HEK293T (cell line): ENCODE data around the gene ZNF587.
"Not testable (repeated sequence)": the region's sequence is repeated elsewhere in the genome, so short reads cannot be mapped to it uniquely, and the experiment has no call there.

Experiments used
- CTCF ChIA-PET: fragments of 350-600 bp; formaldehyde crosslinking; extraction: SDS; loops from one replicate; lab custom pipeline; 2021; ENCODE audit warnings: antibody characterized with exemption, inconsistent platforms; lab: Yijun Ruan, JAX
- POLR2A ChIA-PET: fragments of 350-600 bp; formaldehyde crosslinking; extraction: SDS; loops from one replicate; lab custom pipeline; 2020; ENCODE audit warnings: antibody characterized with exemption, inconsistent platforms; lab: Yijun Ruan, JAX
- DNase-seq: peaks from one replicate; pipeline ENCODE4 v3.0.0; 2012; ENCODE audit warnings: mixed read lengths; ENCODE audit errors: extremely low spot score
- ARNT ChIP-seq: fragments of 450-650 bp; IDR thresholded peaks from 2 replicates; pipeline ENCODE4 v1.6.1; 2017; ENCODE audit warnings: mild to moderate bottlenecking
- BHLHE40 ChIP-seq: fragments of 450-650 bp; IDR thresholded peaks from 2 replicates; pipeline ENCODE4 v1.6.1; 2016; ENCODE audit warnings: mild to moderate bottlenecking, moderate library complexity, borderline replicate concordance
- CTBP1 ChIP-seq: fragments of 450-650 bp; IDR thresholded peaks from 2 replicates; pipeline ENCODE4 v1.6.1; 2016; ENCODE audit warnings: borderline replicate concordance
- ELF4 ChIP-seq: fragments of 450-650 bp; IDR thresholded peaks from 2 replicates; pipeline ENCODE4 v1.6.1; 2017; ENCODE audit warnings: antibody characterized with exemption
- FOXA1 ChIP-seq: fragments of 450-650 bp; IDR thresholded peaks from 2 replicates; pipeline ENCODE4 v1.6.1; 2016; ENCODE audit warnings: mild to moderate bottlenecking
- FOXK2 ChIP-seq: fragments of 450-650 bp; IDR thresholded peaks from 2 replicates; pipeline ENCODE4 v1.6.1; 2016; ENCODE audit warnings: mild to moderate bottlenecking
- FOXM1 ChIP-seq: fragments of 450-650 bp; IDR thresholded peaks from 2 replicates; pipeline ENCODE4 v1.6.1; 2017; ENCODE audit warnings: mild to moderate bottlenecking, borderline replicate concordance
- HDGF ChIP-seq: fragments of 450-650 bp; IDR thresholded peaks from 2 replicates; pipeline ENCODE4 v1.6.1; 2017; ENCODE audit warnings: antibody characterized with exemption, borderline replicate concordance
- L3MBTL2 ChIP-seq: fragments of 450-650 bp; conservative IDR thresholded peaks from 2 replicates; pipeline ENCODE4 v1.6.1; 2016; ENCODE audit warnings: mild to moderate bottlenecking
- LEF1 ChIP-seq: fragments of 450-650 bp; IDR thresholded peaks from 2 replicates; pipeline ENCODE4 v1.6.1; 2017; ENCODE audit warnings: mild to moderate bottlenecking, borderline replicate concordance
- NFRKB ChIP-seq: fragments of 450-650 bp; IDR thresholded peaks from 2 replicates; pipeline ENCODE4 v1.6.1; 2016; ENCODE audit warnings: mild to moderate bottlenecking, moderate library complexity
- PKNOX1 ChIP-seq: fragments of 450-650 bp; IDR thresholded peaks from 2 replicates; pipeline ENCODE4 v1.6.1; 2016
- SP1 ChIP-seq: fragments of 450-650 bp; IDR thresholded peaks from 2 replicates; pipeline ENCODE4 v1.6.1; 2017
- SUZ12 ChIP-seq: fragments of 450-650 bp; IDR thresholded peaks from 2 replicates; pipeline ENCODE4 v1.6.1; 2016; ENCODE audit warnings: mild to moderate bottlenecking
- TARDBP ChIP-seq: fragments of 450-650 bp; IDR thresholded peaks from 2 replicates; pipeline ENCODE4 v1.6.1; 2016
- ZNF384 ChIP-seq: fragments of 450-650 bp; IDR thresholded peaks from 2 replicates; pipeline ENCODE4 v1.6.1; 2016

The ZNF587 gene

GRCh38 chr19:57850553-57851017 is 926 bp downstream of the ZNF587 start:
- ChIA-PET CTCF (no interaction called here), POLR2A (no interaction called here)
- no peak for DNase-seq
- TF ChIP-seq LEF1 (no peak), CTBP1 (no peak), SP1 (no peak), SUZ12 (no peak), FOXK2 (no peak), NFRKB (no peak), PKNOX1 (no peak), ELF4 (no peak), ARNT (no peak)

- POLR2A ChIA-PET, DNase-seq, CTCF ChIA-PET: not testable (repeated sequence)
These were observed 2.3 kb downstream of the ZNF587 start for GRCh38 chr19:57851812-57852603.

- CTCF ChIA-PET, DNase-seq, POLR2A ChIA-PET: not testable (repeated sequence)
These were observed 4.5 kb downstream of the ZNF587 start for GRCh38 chr19:57854117-57854516.

- CTCF ChIA-PET, DNase-seq: not testable (repeated sequence)
- POLR2A ChIA-PET = interaction anchor here (0.8 kb wide), 1 partner anchor 43 kb away, joined by 3 read pairs; no protein-coding TSS in a partner anchor
These were observed 12.7 kb downstream of the ZNF587 start for GRCh38 chr19:57862351-57862750.

GRCh38 chr19:57867868-57868492 is 18.3 kb downstream of the ZNF587 start:
- no peak for TF ChIP-seq TARDBP
- DNase-seq = no peak
- ChIA-PET POLR2A (no interaction called here), CTCF (no interaction called here)

GRCh38 chr19:57869655-57870054 is 20.0 kb downstream of the ZNF587 start:
- DNase-seq, POLR2A ChIA-PET, CTCF ChIA-PET: not testable (repeated sequence)
- peak; percentile 45 for TF ChIP-seq L3MBTL2

GRCh38 chr19:57870225-57870624 is 20.6 kb downstream of the ZNF587 start:
- ChIA-PET CTCF (no interaction called here), POLR2A (no interaction called here)
- TF ChIP-seq L3MBTL2 (no peak), CTBP1 (no peak), NFRKB (no peak), LEF1 (no peak), FOXK2 (no peak), BHLHE40 (no peak)
- no peak for DNase-seq

GRCh38 chr19:57872450-57872849 is 22.8 kb downstream of the ZNF587 start:
- CTCF ChIA-PET = no interaction called here
- no peak for TF ChIP-seq TARDBP
- DNase-seq = no peak
- POLR2A ChIA-PET = no interaction called here

GRCh38 chr19:57873883-57874799 is 24.5 kb downstream of the ZNF587 start:
- DNase-seq, POLR2A ChIA-PET, CTCF ChIA-PET: not testable (repeated sequence)

GRCh38 chr19:57886046-57886445 is 36.4 kb downstream of the ZNF587 start:
- TF ChIP-seq HDGF (no peak), LEF1 (no peak), ARNT (no peak), FOXM1 (no peak), ELF4 (no peak), L3MBTL2 (no peak), BHLHE40 (no peak), ZNF384 (no peak), SP1 (no peak), PKNOX1 (no peak), CTBP1 (no peak), NFRKB (no peak), TARDBP (no peak), FOXA1 (no peak), FOXK2 (no peak), SUZ12 (no peak)
- POLR2A ChIA-PET = no interaction called here
- DNase-seq = no peak
- CTCF ChIA-PET = interaction anchor here (0.5 kb wide), 1 partner anchor 776 kb away, joined by 6 read pairs; no protein-coding TSS in a partner anchor
